Measurements from ENCODE around the gene ZSCAN10. TPM values are rescaled to one million over a fixed set of nuclear protein-coding genes. Genes with fewer than 3 reads are reported as not detected.

Gene ZSCAN10
- total and polyA plus RNA-seq, 2 of the 13 experiments (the other 11 are each of a cell fraction or from before 2014, with no cell fraction given): not detected

- TF ChIP-seq MAFK (conservative IDR thresholded peaks at IDR 0.05 in 1 of 2, IDR thresholded peaks at IDR 0.05 in 1 of 2; ENCODE audit: low read length in 2 of 2): no peak
- TF ChIP-seq CBX2 (IDR thresholded peaks at IDR 0.05; ENCODE audit: low read depth, low read length): no peak
- 0 out of 2 replicates have a peak, but pooled peaks have one; percentile 30 for TF ChIP-seq CBX2 (CRISPR knock-in tag; IDR thresholded peaks at IDR 0.05; ENCODE audit: low read depth)
- no peak for TF ChIP-seq RFX1 (IDR thresholded peaks at IDR 0.05)
- peak; percentile 98 for TF ChIP-seq KDM5A (IDR thresholded peaks at IDR 0.05; ENCODE audit: borderline replicate concordance, low read length)
- TF ChIP-seq ARHGAP35 (CRISPR knock-in tag; IDR thresholded peaks at IDR 0.05; ENCODE audit: borderline replicate concordance): no peak
- TF ChIP-seq GABPA (IDR thresholded peaks at IDR 0.05; ENCODE audit: low read depth, low read length): peak; percentile 98
- peak; percentile 100 for TF ChIP-seq GABPA (CRISPR knock-in tag; IDR thresholded peaks at IDR 0.05; ENCODE audit: low read depth)
- TF ChIP-seq ZNF318 (CRISPR knock-in tag; IDR thresholded peaks at IDR 0.05): 0 out of 2 replicates have a peak, but pooled peaks have one; percentile 84
- TF ChIP-seq CCAR2 (optimal IDR thresholded peaks at IDR 0.05; ENCODE audit: low read depth, low read length): no peak
- no peak for TF ChIP-seq RAD51 (IDR thresholded peaks at IDR 0.05; ENCODE audit: borderline replicate concordance)
- TF ChIP-seq HOXA5 (CRISPR knock-in tag; IDR thresholded peaks at IDR 0.05): peak; percentile 54; the same call in 1 of the 2 replicates
- TF ChIP-seq ZNF713 (CRISPR knock-in tag; IDR thresholded peaks at IDR 0.05): no peak
- TF ChIP-seq CEBPG (CRISPR knock-in tag; IDR thresholded peaks at IDR 0.05): peak; percentile 65
- 0 out of 2 replicates have a peak, but pooled peaks have one; percentile 73 for TF ChIP-seq HNRNPL (IDR thresholded peaks at IDR 0.05; ENCODE audit: low read depth, low read length)
- no peak for TF ChIP-seq ZNF562 (CRISPR knock-in tag; IDR thresholded peaks at IDR 0.05; ENCODE audit: borderline replicate concordance)
- TF ChIP-seq MYPOP (CRISPR knock-in tag; IDR thresholded peaks at IDR 0.05): no peak
- no peak for TF ChIP-seq ZBTB44 (CRISPR knock-in tag; IDR thresholded peaks at IDR 0.05)
- TF ChIP-seq DDIT3 (CRISPR knock-in tag; IDR thresholded peaks at IDR 0.05): no peak
Observed at GRCh38 chr16:3112058-3112880, 13.2 kb upstream of the ZSCAN10 start, which contains the start of gene ZNF205 (continued).
